HUES6 (cell line): ENCODE results near the gene TMEM171.

Source experiments
- H3K27ac ChIP-seq: 2 replicates; pipeline ENCODE4 v1.7.0; 2013; ENCODE audit warnings: low read depth, mild to moderate bottlenecking, low read length, inconsistent platforms
- H3K27me3 ChIP-seq: 2 replicates; pipeline ENCODE4 v1.6.1; 2013; ENCODE audit warnings: low read length; ENCODE audit not compliant: control insufficient read depth, insufficient read depth
- H3K36me3 ChIP-seq: 2 replicates; pipeline ENCODE4 v1.6.1; 2013; ENCODE audit warnings: low read length; ENCODE audit not compliant: control insufficient read depth, insufficient read depth
- H3K4me1 ChIP-seq: 2 replicates; pipeline ENCODE4 v1.6.1; 2013; ENCODE audit warnings: low read length; ENCODE audit not compliant: control insufficient read depth, insufficient read depth
- H3K4me3 ChIP-seq: 2 replicates; pipeline ENCODE4 v1.5.1; 2013; ENCODE audit warnings: low read depth, low read length
- H3K9ac ChIP-seq: one replicate; pipeline ENCODE4 v1.6.1; 2013; ENCODE audit warnings: mild to moderate bottlenecking, low read length
- H3K9me3 ChIP-seq: 2 replicates; pipeline ENCODE4 v1.6.1; 2013; ENCODE audit warnings: low read depth, low read length; ENCODE audit not compliant: control insufficient read depth, insufficient read depth

TMEM171 gene

GRCh38 chr5:73135429-73136054 is 15.2 kb downstream of the TMEM171 start:
- Histone ChIP-seq H3K4me3 (no peak overlapping the region), H3K9me3 (no peaks in the 10 kb centered on the region), H3K36me3 (no peaks in the 10 kb centered on the region), H3K4me1 (peaks cover 24% of the 10 kb centered on the region), H3K9ac (no peak overlapping the region), H3K27ac (no peak overlapping the region), H3K27me3 (0 out of 2 replicates have a peak, but pooled peaks cover 3% of the 10 kb centered on the region)

GRCh38 chr5:73136055-73136562 is 15.7 kb downstream of the TMEM171 start:
- Histone ChIP-seq H3K9ac (no peak overlapping the region), H3K27ac (no peak overlapping the region)

GRCh38 chr5:73137563-73138530 is 17.5 kb downstream of the TMEM171 start:
- no peak overlapping the region for H3K27ac ChIP-seq
- H3K9ac ChIP-seq, result no peak overlapping the region
- no peaks in the 10 kb centered on the region for H3K36me3 ChIP-seq
- 0 out of 2 replicates have a peak, but pooled peaks cover 3% of the 10 kb centered on the region for H3K27me3 ChIP-seq
- H3K4me3 ChIP-seq, result no peak overlapping the region
- no peaks in the 10 kb centered on the region for H3K9me3 ChIP-seq
- H3K4me1 ChIP-seq, result peaks cover 18% of the 10 kb centered on the region

More at GRCh38 chr5:73136055-73136562, 15.7 kb downstream of the TMEM171 start:
- 0 out of 2 replicates have a peak, but pooled peaks cover 3% of the 10 kb centered on the region for H3K27me3 ChIP-seq
- H3K4me3 ChIP-seq, result no peak overlapping the region
- H3K4me1 ChIP-seq, result peaks cover 18% of the 10 kb centered on the region
- H3K36me3 ChIP-seq, result no peaks in the 10 kb centered on the region
- no peaks in the 10 kb centered on the region for H3K9me3 ChIP-seq

- no peak overlapping the region for H3K4me3 ChIP-seq
- H3K4me1 ChIP-seq, result peaks cover 18% of the 10 kb centered on the region
- H3K27me3 ChIP-seq, result 0 out of 2 replicates have a peak, but pooled peaks cover 3% of the 10 kb centered on the region
- H3K9ac ChIP-seq, result no peak overlapping the region
- no peaks in the 10 kb centered on the region for H3K36me3 ChIP-seq
- no peaks in the 10 kb centered on the region for H3K9me3 ChIP-seq
- no peak overlapping the region for H3K27ac ChIP-seq
Observed at GRCh38 chr5:73139485-73139884, 19.1 kb downstream of the TMEM171 start.

GRCh38 chr5:73140801-73141200 is 20.4 kb downstream of the TMEM171 start:
- Histone ChIP-seq H3K36me3 (no peaks in the 10 kb centered on the region), H3K4me3 (no peak overlapping the region), H3K27me3 (0 out of 2 replicates have a peak, but pooled peaks cover 3% of the 10 kb centered on the region), H3K9ac (no peak overlapping the region), H3K9me3 (no peaks in the 10 kb centered on the region), H3K27ac (no peak overlapping the region), H3K4me1 (peaks cover 11% of the 10 kb centered on the region)

- Histone ChIP-seq H3K9me3 (no peaks in the 10 kb centered on the region), H3K27me3 (no peaks in the 10 kb centered on the region), H3K36me3 (no peaks in the 10 kb centered on the region), H3K9ac (no peak overlapping the region), H3K27ac (no peak overlapping the region), H3K4me3 (no peak overlapping the region), H3K4me1 (no peaks in the 10 kb centered on the region)
Observed at GRCh38 chr5:73142035-73142434, 21.7 kb downstream of the TMEM171 start.

DNA sequence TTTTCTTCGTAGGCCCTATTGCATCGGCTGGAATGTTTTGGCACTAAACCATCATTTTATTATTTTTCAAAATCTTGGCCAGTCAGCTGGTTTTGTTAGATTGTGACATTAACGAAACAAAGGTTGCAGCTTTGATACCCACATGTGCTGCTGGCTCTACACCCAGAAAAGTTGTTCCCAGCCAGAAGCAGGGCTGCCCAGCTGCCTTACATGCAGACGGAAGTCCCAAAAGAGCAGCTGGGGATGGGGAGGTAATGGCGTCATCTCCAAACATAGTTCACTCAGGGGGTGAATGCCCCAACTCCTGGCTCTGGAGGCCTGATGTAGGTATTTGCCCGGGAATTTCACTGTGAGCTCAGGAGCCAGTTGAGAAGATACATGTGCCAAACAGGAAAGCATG is 23.3 kb downstream of the TMEM171 start:
- no peaks in the 10 kb centered on the region for H3K36me3 ChIP-seq
- H3K9ac ChIP-seq, result no peak overlapping the region
- no peaks in the 10 kb centered on the region for H3K27me3 ChIP-seq
- H3K27ac ChIP-seq, result no peak overlapping the region
- H3K4me1 ChIP-seq, result no peaks in the 10 kb centered on the region
- H3K4me3 ChIP-seq, result no peak overlapping the region
- H3K9me3 ChIP-seq, result no peaks in the 10 kb centered on the region

DNA sequence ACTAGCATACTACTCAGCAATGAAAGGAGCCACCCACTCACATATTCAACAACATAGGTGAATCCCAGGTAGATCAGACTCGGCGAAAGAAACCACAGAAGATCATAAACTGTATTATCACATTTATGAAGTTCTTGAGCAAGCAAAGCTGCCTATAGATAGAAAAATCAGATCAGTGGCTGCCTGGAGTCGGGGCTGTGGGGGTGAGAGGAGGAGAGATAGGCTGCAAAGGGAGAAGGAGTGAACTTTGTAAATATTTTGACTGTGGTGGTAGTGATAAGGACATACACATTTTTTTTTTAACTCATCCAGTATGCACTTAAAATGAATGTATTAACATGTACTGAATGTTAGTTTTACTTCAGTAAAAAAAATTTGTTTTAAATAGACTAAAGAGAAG is 29.2 kb downstream of the TMEM171 start:
- no peaks in the 10 kb centered on the region for H3K27me3 ChIP-seq
- no peaks in the 10 kb centered on the region for H3K36me3 ChIP-seq
- no peak overlapping the region for H3K27ac ChIP-seq
- H3K4me3 ChIP-seq, result no peak overlapping the region
- H3K4me1 ChIP-seq, result no peaks in the 10 kb centered on the region
- H3K9ac ChIP-seq, result no peak overlapping the region
- no peaks in the 10 kb centered on the region for H3K9me3 ChIP-seq

DNA sequence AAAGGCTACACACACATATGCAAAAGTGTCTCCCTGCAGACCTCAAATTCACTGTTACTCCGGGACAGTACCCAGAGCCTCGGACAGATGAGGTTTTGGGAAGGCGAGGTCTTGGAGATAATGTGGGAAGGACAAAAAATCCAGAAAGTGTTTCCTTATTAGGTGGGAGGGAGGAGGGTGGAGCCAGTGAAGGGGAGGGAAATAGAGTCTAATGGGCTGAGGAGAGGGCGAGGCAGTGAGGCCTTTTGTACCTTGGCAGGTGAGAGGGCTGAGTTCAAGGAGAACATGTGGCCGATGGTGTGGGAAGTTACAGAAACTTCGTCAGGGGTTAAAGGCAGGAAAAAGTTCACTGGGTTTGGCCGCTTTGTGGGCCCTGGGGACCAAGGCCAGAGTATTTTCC is 30.5 kb downstream of the TMEM171 start:
- H3K4me3 ChIP-seq, result no peak overlapping the region
- H3K4me1 ChIP-seq, result peaks cover 6% of the 10 kb centered on the region; the same call in 1 of the 2 replicates
- H3K27me3 ChIP-seq, result no peaks in the 10 kb centered on the region
- H3K9ac ChIP-seq, result no peak overlapping the region
- H3K36me3 ChIP-seq, result no peaks in the 10 kb centered on the region
- H3K27ac ChIP-seq, result no peak overlapping the region
- H3K9me3 ChIP-seq, result no peaks in the 10 kb centered on the region

- Histone ChIP-seq H3K9ac (no peak overlapping the region), H3K4me3 (no peak overlapping the region), H3K27ac (no peak overlapping the region)
Observed at GRCh38 chr5:73151766-73152410, 31.5 kb downstream of the TMEM171 start.

More at GRCh38 chr5:73151766-73152410, 31.5 kb downstream of the TMEM171 start:
- Histone ChIP-seq H3K9me3 (no peaks in the 10 kb centered on the region), H3K27me3 (no peaks in the 10 kb centered on the region), H3K4me1 (peaks cover 6% of the 10 kb centered on the region; the same call in 1 of the 2 replicates), H3K36me3 (no peaks in the 10 kb centered on the region)
